Cardiac muscle cell (in vitro differentiated cells and primary cell): ENCODE measurements around the gene CEMIP. TPM values are rescaled to one million over a fixed set of nuclear protein-coding genes. Genes with fewer than 3 reads are reported as not detected.

Source experiments
- DNase-seq, 2 donors: peaks; one replicate each; pipeline versions ENCODE4 v3.0.0 to v3.0.0-alpha.2; 2010 to 2017; ENCODE audit warnings: low read depth in 1 of 2, low spot score in 1 of 2
- H3K27ac ChIP-seq: fragments of 200-600 bp; sonication (generic); 2 replicates; pipeline ENCODE4 v1.5.1; 2016
- H3K27me3 ChIP-seq: fragments of 200-600 bp; sonication (generic); 2 replicates; pipeline ENCODE4 v1.6.0; 2016; ENCODE audit warnings: control low read depth
- H3K36me3 ChIP-seq: fragments of 200-600 bp; sonication (generic); 2 replicates; pipeline ENCODE4 v1.5.1; 2016; ENCODE audit warnings: control low read depth
- H3K4me1 ChIP-seq: fragments of 200-600 bp; sonication (generic); 2 replicates; pipeline ENCODE4 v1.8.1; 2017; ENCODE audit warnings: low read depth, mild to moderate bottlenecking, mixed run types
- H3K4me3 ChIP-seq: fragments of 200-600 bp; sonication (generic); 2 replicates; pipeline ENCODE4 v1.5.1; 2016; ENCODE audit warnings: mild to moderate bottlenecking
- H3K9me3 ChIP-seq: fragments of 200-600 bp; sonication (generic); 2 replicates; pipeline ENCODE4 v1.5.1; 2017; ENCODE audit warnings: low read depth, mild to moderate bottlenecking, control low read depth
- CTCF ChIP-seq: IDR thresholded peaks from 2 replicates; pipeline ENCODE4 v1.5.1; 2012; ENCODE audit warnings: low read depth, mild to moderate bottlenecking, low read length
- polyA plus RNA-seq: library from polyadenylated mRNA; unstranded; fragments of >200 nt; fragmentation: Nextera tagmentation; extraction: Ambion mirVana; gene quantifications from 2 replicates; pipeline ENCODE4 v1.2.1, GENCODE V29; 2016
- total RNA-seq: library from RNA; depleted of rRNA; stranded (reverse); fragments of >200 nt; gene quantifications from 2 replicates; pipeline ENCODE4 v1.2.3, GENCODE V29; 2016

CEMIP gene
- total and polyA plus RNA-seq, 2 experiments from 2014 or later: 0.12 to 1.9 TPM

GRCh38 chr15:80870893-80871292 lies 91.7 kb downstream of the CEMIP start:
- DNase-seq: peak in 1 of 2 donors; percentile 35
- Histone ChIP-seq H3K36me3 (no peaks in the 10 kb centered on the region), H3K4me3 (no peak overlapping the region), H3K27me3 (no peaks in the 10 kb centered on the region), H3K4me1 (peaks cover 8% of the 10 kb centered on the region), H3K27ac (no peak overlapping the region), H3K9me3 (no peaks in the 10 kb centered on the region)
- no peak for TF ChIP-seq CTCF

- Histone ChIP-seq H3K9me3 (no peaks in the 10 kb centered on the region), H3K4me3 (no peak overlapping the region), H3K27ac (no peak overlapping the region), H3K27me3 (no peaks in the 10 kb centered on the region), H3K36me3 (no peaks in the 10 kb centered on the region), H3K4me1 (peaks cover 9% of the 10 kb centered on the region)
- DNase-seq: no peak
- TF ChIP-seq CTCF: no peak
Measured at GRCh38 chr15:80871858-80872257, 92.7 kb downstream of the CEMIP start.

GRCh38 chr15:80873366-80873952 lies 94.3 kb downstream of the CEMIP start:
- H3K27me3 ChIP-seq: no peaks in the 10 kb centered on the region
- DNase-seq: no peak

GRCh38 chr15:80875568-80876347 lies 96.6 kb downstream of the CEMIP start:
- peak; percentile 30 to 50 for DNase-seq
- Histone ChIP-seq H3K4me1 (peaks cover 2% of the 10 kb centered on the region), H3K27me3 (no peaks in the 10 kb centered on the region), H3K9me3 (no peaks in the 10 kb centered on the region), H3K36me3 (no peaks in the 10 kb centered on the region), H3K4me3 (no peak overlapping the region), H3K27ac (no peak overlapping the region)
- TF ChIP-seq CTCF: no peak

More at GRCh38 chr15:80873366-80873952, 94.3 kb downstream of the CEMIP start:
- H3K4me3 ChIP-seq: no peak overlapping the region
- no peak for TF ChIP-seq CTCF
- no peaks in the 10 kb centered on the region for H3K36me3 ChIP-seq
- H3K27ac ChIP-seq: no peak overlapping the region
- H3K4me1 ChIP-seq: peaks cover 2% of the 10 kb centered on the region
- no peaks in the 10 kb centered on the region for H3K9me3 ChIP-seq

GRCh38 chr15:80876348-80876674 lies 97.1 kb downstream of the CEMIP start:
- no peak overlapping the region for H3K27ac ChIP-seq
- DNase-seq: no peak
- no peak overlapping the region for H3K4me3 ChIP-seq
- H3K27me3 ChIP-seq: no peaks in the 10 kb centered on the region
- no peaks in the 10 kb centered on the region for H3K9me3 ChIP-seq
- H3K36me3 ChIP-seq: no peaks in the 10 kb centered on the region
- no peak for TF ChIP-seq CTCF
- H3K4me1 ChIP-seq: peaks cover 2% of the 10 kb centered on the region
